ENCODE results near the gene ZBED6.

The ZBED6 gene

DNA sequence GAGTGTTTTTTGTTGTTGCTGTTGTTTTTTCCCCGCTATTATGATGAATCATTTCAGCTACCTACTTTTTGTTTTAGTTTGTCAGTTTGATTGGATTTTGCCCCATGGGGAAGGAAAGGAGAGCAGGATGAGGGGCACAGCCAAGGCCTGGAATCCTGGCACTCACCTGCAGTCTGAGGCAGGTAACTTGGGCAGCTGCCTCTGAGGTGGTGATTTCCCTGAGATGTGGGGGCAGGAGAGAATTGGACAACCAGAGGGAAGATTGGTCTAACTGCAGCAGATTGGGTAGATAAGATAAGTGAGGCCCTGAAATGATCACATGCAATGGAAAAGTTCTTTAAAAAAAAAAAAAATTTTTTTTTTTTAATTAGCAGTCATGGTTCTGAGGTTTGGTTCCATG, 31.9 kb upstream of the ZBED6 start:
- no peaks in the 10 kb centered on the region for H3K79me2 ChIP-seq (ENCODE audit: low read length)
- no peaks in the 10 kb centered on the region for H4K20me1 ChIP-seq (ENCODE audit: insufficient read depth, low read length)
- no peak overlapping the region for H3K4me2 ChIP-seq (ENCODE audit: low read length)
- no peak overlapping the region for H2AFZ ChIP-seq (ENCODE audit: low read depth, low read length)
- no peaks in the 10 kb centered on the region for H3K36me3 ChIP-seq (replicated peaks; ENCODE audit: low read depth, low read length)
- H3K27ac ChIP-seq (ENCODE audit: low read length), result no peak overlapping the region
- H3K4me1 ChIP-seq (ENCODE audit: low read length), result peaks cover 11% of the 10 kb centered on the region
- H3K4me3 ChIP-seq (ENCODE audit: low read length), result no peak overlapping the region
- no peaks in the 10 kb centered on the region; the same call in 1 of the 2 replicates for H3K9me3 ChIP-seq (ENCODE audit: insufficient read depth, low read length)
- no peak overlapping the region for H3K9ac ChIP-seq (ENCODE audit: low read length)
- no peak for TF ChIP-seq EZH2phosphoT487 (IDR thresholded peaks at IDR 0.05; ENCODE audit: low read depth)
- TF ChIP-seq, protein P1, sequence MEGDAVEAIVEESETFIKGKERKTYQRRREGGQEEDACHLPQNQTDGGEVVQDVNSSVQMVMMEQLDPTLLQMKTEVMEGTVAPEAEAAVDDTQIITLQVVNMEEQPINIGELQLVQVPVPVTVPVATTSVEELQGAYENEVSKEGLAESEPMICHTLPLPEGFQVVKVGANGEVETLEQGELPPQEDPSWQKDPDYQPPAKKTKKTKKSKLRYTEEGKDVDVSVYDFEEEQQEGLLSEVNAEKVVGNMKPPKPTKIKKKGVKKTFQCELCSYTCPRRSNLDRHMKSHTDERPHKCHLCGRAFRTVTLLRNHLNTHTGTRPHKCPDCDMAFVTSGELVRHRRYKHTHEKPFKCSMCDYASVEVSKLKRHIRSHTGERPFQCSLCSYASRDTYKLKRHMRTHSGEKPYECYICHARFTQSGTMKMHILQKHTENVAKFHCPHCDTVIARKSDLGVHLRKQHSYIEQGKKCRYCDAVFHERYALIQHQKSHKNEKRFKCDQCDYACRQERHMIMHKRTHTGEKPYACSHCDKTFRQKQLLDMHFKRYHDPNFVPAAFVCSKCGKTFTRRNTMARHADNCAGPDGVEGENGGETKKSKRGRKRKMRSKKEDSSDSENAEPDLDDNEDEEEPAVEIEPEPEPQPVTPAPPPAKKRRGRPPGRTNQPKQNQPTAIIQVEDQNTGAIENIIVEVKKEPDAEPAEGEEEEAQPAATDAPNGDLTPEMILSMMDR (IDR thresholded peaks at IDR 0.05; ENCODE audit: low read depth, low read length), result no peak
- H3K27me3 ChIP-seq (ENCODE audit: low read depth, low read length), result no peaks in the 10 kb centered on the region

- Histone ChIP-seq H3K79me2 (ENCODE audit: low read length) (no peaks in the 10 kb centered on the region), H3K4me2 (ENCODE audit: low read length) (peak overlapping the region; percentile 49), H3K4me3 (ENCODE audit: low read length) (peak overlapping the region; percentile 52; the same call in 1 of the 2 replicates), H3K9ac (ENCODE audit: low read length) (no peak overlapping the region), H4K20me1 (ENCODE audit: insufficient read depth, low read length) (no peaks in the 10 kb centered on the region), H3K4me1 (ENCODE audit: low read length) (peaks cover 11% of the 10 kb centered on the region), H2AFZ (ENCODE audit: low read depth, low read length) (peak overlapping the region; percentile 97), H3K36me3 (replicated peaks; ENCODE audit: low read depth, low read length) (no peaks in the 10 kb centered on the region), H3K9me3 (ENCODE audit: insufficient read depth, low read length) (no peaks in the 10 kb centered on the region; the same call in 1 of the 2 replicates), H3K27ac (ENCODE audit: low read length) (no peak overlapping the region), H3K27me3 (ENCODE audit: low read depth, low read length) (no peaks in the 10 kb centered on the region)
- TF ChIP-seq EZH2phosphoT487 (IDR thresholded peaks at IDR 0.05; ENCODE audit: low read depth), result no peak
- TF ChIP-seq, protein P1 (IDR thresholded peaks at IDR 0.05; ENCODE audit: low read depth, low read length), result no peak
Measured at GRCh38 chr1:203764105-203765028, 31.1 kb upstream of the ZBED6 start.

GRCh38 chr1:203765029-203765837, 30.2 kb upstream of the ZBED6 start, which contains the start of gene LAX1:
LAX1 (plus strand) TSS chr1:203765183; CDS start chr1:203765566, 383 bp downstream.
- Histone ChIP-seq H3K9ac (ENCODE audit: low read length) (no peak within 1 kb of the TSS; the same call in 1 of the 2 replicates), H2AFZ (ENCODE audit: low read depth, low read length) (peak within 1 kb of the TSS; percentile 97), H3K27ac (ENCODE audit: low read length) (no peak within 1 kb of the TSS), H3K4me2 (ENCODE audit: low read length) (peak within 1 kb of the TSS; percentile 49), H4K20me1 (ENCODE audit: insufficient read depth, low read length) (no peaks in the 10 kb centered on the region), H3K36me3 (replicated peaks; ENCODE audit: low read depth, low read length) (no peaks in the 10 kb centered on the region), H3K9me3 (ENCODE audit: insufficient read depth, low read length) (no peaks in the 10 kb centered on the region; the same call in 1 of the 2 replicates), H3K4me1 (ENCODE audit: low read length) (peaks cover 11% of the 10 kb centered on the region), H3K79me2 (ENCODE audit: low read length) (no peaks in the 10 kb centered on the region), H3K4me3 (ENCODE audit: low read length) (peak within 1 kb of the TSS; percentile 52; the same call in 1 of the 2 replicates), H3K27me3 (ENCODE audit: low read depth, low read length) (no peaks in the 10 kb centered on the region)
- TF ChIP-seq, protein P1 (IDR thresholded peaks at IDR 0.05; ENCODE audit: low read depth, low read length), result no peak
- TF ChIP-seq EZH2phosphoT487 (IDR thresholded peaks at IDR 0.05; ENCODE audit: low read depth), result no peak
